Gastroesophageal sphincter (tissue), 3 donors: Measurements from ENCODE around the gene FBXW8.

Experiments
- CTCF ChIP-seq, 4 experiments: fragments of 200-600 bp in 2 of 4; fragments of 450-650 bp in 2 of 4; sonication (generic) in 1 of 4; IDR thresholded peaks; one replicate each; pipeline ENCODE4 v1.5.1; 2017 to 2019; ENCODE audit warnings: antibody characterized with exemption in 4 of 4, mild to moderate bottlenecking in 2 of 4, moderate library complexity in 2 of 4
- POLR2A ChIP-seq, 2 donors: fragments of 450-650 bp; IDR thresholded peaks; one replicate each; pipeline ENCODE4 v1.6.1; 2017; ENCODE audit warnings: antibody characterized with exemption in 2 of 2, mild to moderate bottlenecking in 2 of 2, moderate library complexity in 1 of 2

GRCh38 chr12:117036547-117036946 is 125.8 kb downstream of the FBXW8 start:
- TF ChIP-seq CTCF (IDR thresholded peaks at IDR 0.05) = no peak
- no peak for TF ChIP-seq POLR2A (IDR thresholded peaks at IDR 0.05)
